ACHN (cell line): ENCODE results near the gene ELOB.

Source experiments
- DNase-seq: peaks from one replicate; pipeline ENCODE4 v3.0.0-alpha.2; 2015
- in situ Hi-C: cut with HindIII; loops from 2 replicates; pipeline ENCODE4 v1.10.0; 2017; ENCODE audit warnings: low sequenced_read_pairs, low pct_ligation_motif_present, low pct_unique_long_range_greater_than_20kb

ELOB gene

GRCh38 chr16:2756288-2757015 lies 20.6 kb downstream of the ELOB start:
- DNase-seq: no peak

GRCh38 chr16:2755158-2755557 lies 21.9 kb downstream of the ELOB start:
- no peak for DNase-seq
- in situ Hi-C loops: no loop called here

More at GRCh38 chr16:2756288-2757015, 20.6 kb downstream of the ELOB start:
- in situ Hi-C loops: no loop called here

GRCh38 chr16:2753733-2754020 lies 23.4 kb downstream of the ELOB start:
- DNase-seq: peak; percentile 35

GRCh38 chr16:2752850-2753732 lies 24.0 kb downstream of the ELOB start:
- peak; percentile 89 for DNase-seq
- in situ Hi-C loops: no loop called here

More at GRCh38 chr16:2753733-2754020, 23.4 kb downstream of the ELOB start:
- in situ Hi-C loops: no loop called here

GRCh38 chr16:2752035-2752849 lies 24.8 kb downstream of the ELOB start, which contains the start of gene SRRM2:
Gene SRRM2, plus strand, starts transcription at chr16:2752638. Its CDS starts 3,727 bp downstream, at chr16:2756365.
- in situ Hi-C loops: no loop called here
- DNase-seq: peak; percentile 97

- no peak for DNase-seq
- in situ Hi-C loops: no loop called here
Measured at GRCh38 chr16:2751577-2752034, 25.5 kb downstream of the ELOB start.

GRCh38 chr16:2749936-2750335 lies 27.1 kb downstream of the ELOB start:
- no peak for DNase-seq
- in situ Hi-C loops: no loop called here

- no peak for DNase-seq
- in situ Hi-C loops: no loop called here
Measured at GRCh38 chr16:2749476-2749875, 27.6 kb downstream of the ELOB start.

- in situ Hi-C loops: no loop called here
- DNase-seq: no peak
Measured at GRCh38 chr16:2748757-2749455, 28.2 kb downstream of the ELOB start.

GRCh38 chr16:2745961-2746360 lies 31.1 kb downstream of the ELOB start:
- in situ Hi-C loops: no loop called here
- DNase-seq: no peak

- in situ Hi-C loops: no loop called here
- no peak for DNase-seq
Measured at GRCh38 chr16:2745116-2745890, 31.8 kb downstream of the ELOB start.

GRCh38 chr16:2744711-2745110 lies 32.4 kb downstream of the ELOB start:
- in situ Hi-C loops: no loop called here
- DNase-seq: no peak

GRCh38 chr16:2743007-2743810 lies 33.9 kb downstream of the ELOB start:
- in situ Hi-C loops: no loop called here
- no peak for DNase-seq

- DNase-seq: no peak
- in situ Hi-C loops: no loop called here
Measured at GRCh38 chr16:2742323-2743006, 34.6 kb downstream of the ELOB start.

- DNase-seq: no peak
- in situ Hi-C loops: no loop called here
Measured at GRCh38 chr16:2741168-2741567, 35.9 kb downstream of the ELOB start.

GRCh38 chr16:2740476-2740875 lies 36.6 kb downstream of the ELOB start:
- in situ Hi-C loops: no loop called here
- no peak for DNase-seq
